GM12891 (cell line): ENCODE data around the gene SNCB.

Source experiments
- POLR2A ChIP-seq: IDR thresholded peaks from 2 replicates; pipeline ENCODE4 v1.6.1; 2011; ENCODE audit warnings: low read depth, low read length, control low read depth
- POLR2AphosphoS5 ChIP-seq: IDR thresholded peaks from 2 replicates; pipeline ENCODE4 v1.6.1; 2011; ENCODE audit warnings: low read depth, low read length, control low read depth
- SPI1 ChIP-seq: IDR thresholded peaks from 2 replicates; pipeline ENCODE4 v1.6.1; 2011; ENCODE audit warnings: low read depth, low read length, control low read depth

DNA sequence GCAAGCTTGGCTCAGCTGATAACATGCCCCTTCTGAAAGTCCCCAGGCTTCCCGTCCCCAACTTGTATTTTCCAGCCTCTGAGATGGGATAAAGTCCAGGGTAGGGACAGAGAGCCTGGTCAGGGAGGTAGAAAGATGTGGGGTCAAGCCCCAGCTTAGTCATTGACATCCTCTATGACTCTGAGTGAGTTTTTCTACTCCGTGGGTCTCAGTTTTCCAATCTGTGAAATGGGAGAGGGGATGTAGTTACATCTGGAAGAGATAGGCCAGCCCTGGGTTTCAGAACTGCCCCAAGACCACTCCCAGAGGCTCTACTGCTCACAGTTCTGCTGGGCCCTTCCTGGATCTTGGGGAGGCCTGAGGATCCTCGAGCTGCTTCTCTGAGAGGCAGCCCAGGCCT lies 23.5 kb downstream of the SNCB start:
- no peak for TF ChIP-seq SPI1
- no peak for TF ChIP-seq POLR2A
- TF ChIP-seq POLR2AphosphoS5: no peak
